ENCODE results near the gene MBOAT2.
"Not testable (repeated sequence)": the region's sequence is repeated elsewhere in the genome, so short reads cannot be mapped to it uniquely, and the experiment has no call there.

MBOAT2 gene

GRCh38 chr2:8974016-8974415 is 29.5 kb downstream of the MBOAT2 start:
- TF ChIP-seq CTCF (IDR thresholded peaks at IDR 0.05; ENCODE audit: control insufficient read depth, insufficient read depth, low read depth, low read length, missing control alignments): no peak
- H3K4me3 ChIP-seq (ENCODE audit: control insufficient read depth, low read depth, low read length): no peak overlapping the region
- no peak for DNase-seq (ENCODE audit: low read depth)

GRCh38 chr2:8973017-8973416 is 30.5 kb downstream of the MBOAT2 start:
- DNase-seq (ENCODE audit: low read depth); H3K4me3 ChIP-seq (ENCODE audit: control insufficient read depth, low read depth, low read length): not testable (repeated sequence)

GRCh38 chr2:8972535-8972934 is 30.9 kb downstream of the MBOAT2 start:
- not testable (repeated sequence) for DNase-seq (ENCODE audit: low read depth)

GRCh38 chr2:8969348-8969747 is 34.1 kb downstream of the MBOAT2 start:
- H3K4me3 ChIP-seq (ENCODE audit: control insufficient read depth, low read depth, low read length); DNase-seq (ENCODE audit: low read depth): not testable (repeated sequence)

More at GRCh38 chr2:8972535-8972934, 30.9 kb downstream of the MBOAT2 start:
- not testable (repeated sequence) for H3K4me3 ChIP-seq (ENCODE audit: control insufficient read depth, low read depth, low read length)

- no peak for TF ChIP-seq CTCF (IDR thresholded peaks at IDR 0.05; ENCODE audit: control insufficient read depth, insufficient read depth, low read depth, low read length, missing control alignments)
- no peak for DNase-seq (ENCODE audit: low read depth)
- H3K4me3 ChIP-seq (ENCODE audit: control insufficient read depth, low read depth, low read length): no peak overlapping the region
Observed at GRCh38 chr2:8966123-8966908, 37.2 kb downstream of the MBOAT2 start.

GRCh38 chr2:8965216-8965969 is 38.1 kb downstream of the MBOAT2 start:
- DNase-seq (ENCODE audit: low read depth): no peak
- TF ChIP-seq CTCF (IDR thresholded peaks at IDR 0.05; ENCODE audit: control insufficient read depth, insufficient read depth, low read depth, low read length, missing control alignments): no peak
- no peak overlapping the region for H3K4me3 ChIP-seq (ENCODE audit: control insufficient read depth, low read depth, low read length)

GRCh38 chr2:8962890-8963289 is 40.6 kb downstream of the MBOAT2 start:
- DNase-seq (ENCODE audit: low read depth): no peak
- no peak for TF ChIP-seq CTCF (IDR thresholded peaks at IDR 0.05; ENCODE audit: control insufficient read depth, insufficient read depth, low read depth, low read length, missing control alignments)
- H3K4me3 ChIP-seq (ENCODE audit: control insufficient read depth, low read depth, low read length): no peak overlapping the region

- no peak for TF ChIP-seq CTCF (IDR thresholded peaks at IDR 0.05; ENCODE audit: control insufficient read depth, insufficient read depth, low read depth, low read length, missing control alignments)
- H3K4me3 ChIP-seq (ENCODE audit: control insufficient read depth, low read depth, low read length): no peak overlapping the region
- no peak for DNase-seq (ENCODE audit: low read depth)
Observed at GRCh38 chr2:8957628-8958027, 45.9 kb downstream of the MBOAT2 start.

Measured in AG09309 (cell line).